HG02970 (cell line): ENCODE data around the gene KRTAP19-1.

Experiments
- ATAC-seq: cut with Tn5 transposase; IDR thresholded peaks from one replicate; pipeline ENCODE4 v1.9.1; 2021; ENCODE audit warnings: mild to moderate bottlenecking, moderate library complexity, moderate number of reproducible peaks; ENCODE audit not compliant: unreplicated experiment, low FRiP score

Gene KRTAP19-1

GRCh38 chr21:30434033-30434631 is 46.0 kb downstream of the KRTAP19-1 start:
- ATAC-seq = peak; percentile 74

GRCh38 chr21:30430170-30430655 is 50.0 kb downstream of the KRTAP19-1 start, which contains the start of gene KRTAP13-4:
Gene KRTAP13-4, plus strand, starts transcription at chr21:30430220. Its CDS starts 56 bp downstream, at chr21:30430276.
- no peak for ATAC-seq
